ENCODE measurements around the gene SEMA7A. TPM values are rescaled to one million over a fixed set of nuclear protein-coding genes. Genes with fewer than 3 reads are reported as not detected.

The SEMA7A gene
- total RNA-seq, 4 donors from 2014 or later: 1.5 to 42.9 (median 1.6) TPM

DNA sequence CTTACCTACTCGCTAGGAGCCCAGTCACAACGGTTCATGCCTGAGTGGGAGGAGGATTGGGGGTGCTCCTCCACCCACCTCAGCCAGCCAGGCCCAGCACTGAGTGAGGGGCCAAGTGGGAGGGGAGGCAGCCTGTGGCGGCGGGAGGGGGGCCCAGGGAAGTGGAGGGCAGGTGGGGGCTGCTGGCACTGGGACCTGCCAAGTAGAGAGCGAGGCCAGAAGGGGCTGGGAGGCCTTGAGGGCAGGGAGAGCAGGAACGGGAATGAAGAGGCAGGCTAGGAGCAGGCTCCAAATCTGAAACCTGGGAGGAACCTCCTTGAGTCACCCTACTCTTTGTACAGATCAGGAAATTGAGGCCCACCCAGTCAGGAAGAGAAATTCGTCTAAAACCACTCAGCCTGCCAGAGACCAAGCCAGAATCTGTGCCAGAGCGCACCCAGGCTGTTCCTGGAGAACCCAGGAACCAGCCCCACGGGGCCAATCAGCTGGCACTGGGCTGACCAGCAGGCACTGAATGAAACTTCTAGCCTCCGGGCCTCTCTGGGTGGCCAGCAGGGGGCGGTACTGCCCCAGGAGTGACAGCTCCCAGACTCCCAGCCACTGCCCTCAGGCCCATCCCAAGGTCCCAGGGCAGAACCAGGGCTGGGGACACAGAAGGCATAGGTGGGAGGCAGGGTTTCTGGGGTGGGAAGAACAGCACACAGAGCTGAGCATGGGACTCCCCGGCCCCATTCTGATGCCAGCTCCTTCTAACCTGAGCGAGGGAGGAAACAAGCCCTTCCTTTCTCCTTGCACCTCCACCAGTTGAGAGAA, 51.5 kb downstream of the SEMA7A start:
- H3K27me3 ChIP-seq: no peaks in the 10 kb centered on the region
- H3K27ac ChIP-seq: no peak overlapping the region
- peaks cover 0 to 46% (median 23%) of the 10 kb centered on the region in 4 donors for H3K4me1 ChIP-seq
- TF ChIP-seq POLR2A (IDR thresholded peaks at IDR 0.05): no peak
- TF ChIP-seq, protein P1, sequence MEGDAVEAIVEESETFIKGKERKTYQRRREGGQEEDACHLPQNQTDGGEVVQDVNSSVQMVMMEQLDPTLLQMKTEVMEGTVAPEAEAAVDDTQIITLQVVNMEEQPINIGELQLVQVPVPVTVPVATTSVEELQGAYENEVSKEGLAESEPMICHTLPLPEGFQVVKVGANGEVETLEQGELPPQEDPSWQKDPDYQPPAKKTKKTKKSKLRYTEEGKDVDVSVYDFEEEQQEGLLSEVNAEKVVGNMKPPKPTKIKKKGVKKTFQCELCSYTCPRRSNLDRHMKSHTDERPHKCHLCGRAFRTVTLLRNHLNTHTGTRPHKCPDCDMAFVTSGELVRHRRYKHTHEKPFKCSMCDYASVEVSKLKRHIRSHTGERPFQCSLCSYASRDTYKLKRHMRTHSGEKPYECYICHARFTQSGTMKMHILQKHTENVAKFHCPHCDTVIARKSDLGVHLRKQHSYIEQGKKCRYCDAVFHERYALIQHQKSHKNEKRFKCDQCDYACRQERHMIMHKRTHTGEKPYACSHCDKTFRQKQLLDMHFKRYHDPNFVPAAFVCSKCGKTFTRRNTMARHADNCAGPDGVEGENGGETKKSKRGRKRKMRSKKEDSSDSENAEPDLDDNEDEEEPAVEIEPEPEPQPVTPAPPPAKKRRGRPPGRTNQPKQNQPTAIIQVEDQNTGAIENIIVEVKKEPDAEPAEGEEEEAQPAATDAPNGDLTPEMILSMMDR (IDR thresholded peaks at IDR 0.05): peak; percentile 86 to 98 (median 92)
- DNase-seq: peak; percentile 85 to 94 (median 88)
- H3K36me3 ChIP-seq: no peaks in the 10 kb centered on the region
- no peaks in the 10 kb centered on the region for H3K9me3 ChIP-seq
- no peak overlapping the region for H3K4me3 ChIP-seq

DNA sequence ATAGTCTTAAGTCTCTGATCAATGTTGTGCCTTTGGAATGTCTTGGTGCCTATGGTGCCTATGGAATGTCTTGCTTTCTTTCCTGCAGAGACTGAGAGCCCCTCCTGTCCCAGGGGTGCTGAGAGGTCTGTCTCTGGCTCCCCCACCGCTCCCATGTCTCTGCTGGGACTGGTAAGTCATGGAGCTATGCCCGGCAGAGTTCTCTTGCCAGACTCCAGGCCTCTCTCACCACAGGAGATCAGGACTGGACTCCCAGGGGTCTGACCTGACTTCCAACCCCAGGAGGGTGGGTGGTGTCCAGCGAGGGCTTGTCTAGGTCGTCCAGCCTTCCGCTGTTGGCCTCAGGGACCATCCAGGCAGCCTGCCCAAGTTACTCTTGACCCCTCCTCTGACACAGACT, 52.3 kb downstream of the SEMA7A start:
- Histone ChIP-seq H3K27ac (no peak overlapping the region), H3K27me3 (no peaks in the 10 kb centered on the region), H3K4me3 (no peak overlapping the region), H3K4me1 (peaks cover 0 to 39% (median 23%) of the 10 kb centered on the region in 4 donors), H3K36me3 (no peaks in the 10 kb centered on the region), H3K9me3 (no peaks in the 10 kb centered on the region)
- TF ChIP-seq, protein P1 (IDR thresholded peaks at IDR 0.05): no peak
- TF ChIP-seq POLR2A (IDR thresholded peaks at IDR 0.05): no peak
- peak in 1 of 3 donors; percentile 24 for DNase-seq

DNA sequence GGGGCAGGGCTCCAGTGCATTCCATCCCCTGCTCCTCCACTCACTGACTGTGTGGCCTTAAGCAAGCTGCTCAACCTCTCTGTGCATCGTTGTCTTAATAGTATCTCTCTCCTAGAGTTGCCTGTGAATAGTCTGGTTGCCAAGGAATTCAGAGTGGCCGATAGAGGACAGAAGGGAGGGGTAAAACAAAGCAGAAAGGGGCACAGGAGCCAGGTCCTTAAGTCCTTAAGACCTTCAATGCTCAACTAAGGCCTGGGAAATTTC, 52.6 kb downstream of the SEMA7A start:
- Histone ChIP-seq H3K36me3 (no peaks in the 10 kb centered on the region), H3K27me3 (no peaks in the 10 kb centered on the region), H3K9me3 (no peaks in the 10 kb centered on the region), H3K4me3 (no peak overlapping the region), H3K4me1 (peaks cover 0 to 35% (median 23%) of the 10 kb centered on the region in 4 donors), H3K27ac (no peak overlapping the region)
- no peak for DNase-seq
- TF ChIP-seq, protein P1 (IDR thresholded peaks at IDR 0.05): no peak
- TF ChIP-seq POLR2A (IDR thresholded peaks at IDR 0.05): no peak

DNA sequence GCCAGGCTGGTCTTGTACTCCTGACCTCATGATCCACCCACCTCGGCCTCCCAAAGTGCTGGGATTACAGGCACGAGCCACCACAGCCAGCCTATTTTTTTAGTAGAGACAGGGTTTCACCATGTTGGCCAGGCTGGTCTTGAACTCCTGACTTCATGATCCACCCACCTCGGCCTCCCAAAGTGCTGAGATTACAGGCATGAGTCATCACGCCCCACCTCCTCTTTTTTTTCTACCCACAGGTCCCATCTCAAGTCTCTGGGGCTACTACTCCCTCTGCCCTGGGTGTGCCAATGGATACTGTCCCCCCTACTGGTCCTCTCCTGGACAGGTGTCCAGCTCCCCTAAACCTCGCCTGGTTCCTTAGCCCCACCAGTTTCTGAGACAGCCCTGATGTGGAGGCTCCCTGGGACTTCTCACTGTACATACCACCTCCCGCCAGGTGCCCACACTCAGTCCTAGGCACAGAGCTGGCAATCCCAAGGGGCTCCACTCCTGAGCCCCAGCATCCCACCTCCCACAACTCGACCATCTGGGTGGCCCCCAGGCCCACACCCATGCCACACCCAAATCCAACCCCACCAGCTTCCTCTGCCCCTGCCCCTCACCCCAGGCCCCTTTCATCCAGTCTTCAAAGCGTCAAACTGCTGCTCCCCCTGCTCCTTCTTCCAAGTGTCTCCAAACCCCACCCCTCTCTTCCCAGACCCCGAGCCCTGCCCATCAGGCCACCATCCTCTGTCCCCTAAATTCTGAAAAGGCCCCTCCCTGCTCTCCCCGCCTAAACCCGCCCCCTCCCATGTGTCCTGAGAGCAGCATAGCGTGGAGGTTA, 53.2 kb downstream of the SEMA7A start:
- H3K27ac ChIP-seq: no peak overlapping the region
- no peaks in the 10 kb centered on the region for H3K9me3 ChIP-seq
- no peaks in the 10 kb centered on the region for H3K27me3 ChIP-seq
- TF ChIP-seq, protein P1 (IDR thresholded peaks at IDR 0.05): no peak
- TF ChIP-seq POLR2A (IDR thresholded peaks at IDR 0.05): no peak
- no peak overlapping the region for H3K4me3 ChIP-seq
- H3K36me3 ChIP-seq: no peaks in the 10 kb centered on the region
- DNase-seq: peak in 2 of 3 donors; percentile 14 to 23
- peaks cover 0 to 30% (median 20%) of the 10 kb centered on the region in 4 donors for H3K4me1 ChIP-seq

DNA sequence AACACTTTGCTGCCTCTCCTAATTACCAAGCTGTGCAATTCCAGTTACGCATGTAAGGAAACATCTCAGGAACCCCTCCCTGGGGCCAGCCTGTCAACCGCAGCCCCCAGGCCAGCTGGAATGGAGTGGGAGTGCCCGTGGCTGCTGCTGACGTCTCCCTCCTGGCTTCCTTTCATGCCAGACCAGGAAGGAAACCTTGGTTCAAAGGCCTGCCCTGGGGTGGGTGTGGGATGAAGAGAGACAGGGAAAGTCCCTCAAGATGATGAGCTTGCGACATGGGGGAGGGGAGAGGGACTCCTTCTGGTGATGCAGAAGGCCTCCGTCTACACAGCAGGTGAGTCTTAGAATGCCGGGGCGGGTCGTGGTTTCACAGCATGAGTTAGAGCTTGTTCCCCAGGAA, 54.9 kb downstream of the SEMA7A start:
- peak in 1 of 3 donors; percentile 34 for DNase-seq
- Histone ChIP-seq H3K36me3 (no peaks in the 10 kb centered on the region), H3K9me3 (no peaks in the 10 kb centered on the region), H3K4me1 (peaks cover 0 to 16% (median 8%) of the 10 kb centered on the region in 4 donors), H3K27ac (no peak overlapping the region), H3K4me3 (no peak overlapping the region), H3K27me3 (no peaks in the 10 kb centered on the region)
- TF ChIP-seq POLR2A (IDR thresholded peaks at IDR 0.05): no peak
- TF ChIP-seq, protein P1 (IDR thresholded peaks at IDR 0.05): no peak
